ENCODE results near the gene CHRNA4. TPM values are rescaled to one million over a fixed set of nuclear protein-coding genes. Genes with fewer than 3 reads are reported as not detected.

CHRNA4 gene
- total RNA-seq, 4 donors from 2014 or later: 0.54 to 6.3 (median 1.9) TPM

- DNase-seq: no peak
- H3K27me3 ChIP-seq: no peaks in the 10 kb centered on the region
- no peaks in the 10 kb centered on the region for H3K9me3 ChIP-seq
- no peak overlapping the region for H3K4me3 ChIP-seq (replicated peaks in 1 of 3)
- no peaks in the 10 kb centered on the region for H3K36me3 ChIP-seq
- 39 to 49% methylated on average over 7 to 15 of the region's 18 CpGs for WGBS, 2 donors
- no peak for TF ChIP-seq POLR2A (IDR thresholded peaks at IDR 0.05)
- TF ChIP-seq CTCF (IDR thresholded peaks at IDR 0.05): no peak
- H3K4me1 ChIP-seq: no peaks in the 10 kb centered on the region
- H3K27ac ChIP-seq: no peak overlapping the region
- intact Hi-C loops (cut with DNase I): no loop called here
These were observed 64.4 kb downstream of the CHRNA4 start for GRCh38 chr20:63296531-63297299.

DNA sequence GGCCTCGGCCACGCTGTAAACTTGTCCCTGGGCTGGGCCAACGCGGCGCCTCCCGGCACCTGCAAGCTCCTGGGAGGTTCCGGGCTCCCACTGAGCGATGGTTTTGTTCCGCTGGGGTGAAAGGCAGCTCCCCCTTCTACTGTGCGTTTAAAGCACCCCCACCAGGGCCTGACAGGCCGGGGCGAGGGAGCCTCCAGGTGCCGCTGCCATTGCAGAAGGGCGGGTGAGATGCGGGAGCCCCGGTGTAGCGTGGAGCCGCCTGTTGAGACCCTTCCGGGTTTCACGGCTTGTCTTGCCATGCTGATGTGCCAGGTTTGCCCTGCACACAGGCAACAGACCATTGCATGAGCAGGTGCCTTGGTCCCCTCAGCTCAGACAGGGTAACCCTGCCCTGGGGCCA is 65.3 kb downstream of the CHRNA4 start:
- no peak for DNase-seq
- WGBS, 2 donors: 16% methylated on average over 12 of the region's 20 CpGs; no CpG with 5 or more reads in 1 of the 2 donors
- intact Hi-C loops (cut with DNase I): no loop called here
- Histone ChIP-seq H3K4me3 (replicated peaks in 1 of 3) (no peak overlapping the region), H3K4me1 (no peaks in the 10 kb centered on the region), H3K9me3 (no peaks in the 10 kb centered on the region), H3K36me3 (no peaks in the 10 kb centered on the region), H3K27me3 (no peaks in the 10 kb centered on the region), H3K27ac (no peak overlapping the region)
- no peak for TF ChIP-seq POLR2A (IDR thresholded peaks at IDR 0.05)
- no peak for TF ChIP-seq CTCF (IDR thresholded peaks at IDR 0.05)

DNA sequence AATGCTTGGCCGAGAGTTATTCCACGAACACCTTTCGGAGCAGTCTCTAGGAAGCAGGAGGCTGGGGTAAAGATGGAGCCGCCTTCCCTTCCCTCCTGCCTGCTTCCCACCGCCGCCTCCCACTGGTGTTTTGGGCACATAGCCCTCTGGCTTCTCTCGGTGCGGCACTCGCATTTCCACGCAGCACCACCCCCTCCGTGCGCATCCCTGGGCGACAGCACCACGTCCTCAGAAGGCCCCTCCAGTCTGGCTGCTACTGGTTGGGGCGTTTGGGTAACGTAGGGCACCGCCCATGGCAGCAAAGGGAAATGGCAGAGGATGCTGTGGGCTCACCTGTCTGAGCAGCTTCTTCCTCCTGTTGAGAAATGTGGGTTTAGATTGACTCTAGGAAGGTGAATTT is 65.7 kb downstream of the CHRNA4 start:
- intact Hi-C loops (cut with DNase I): no loop called here
- WGBS, 2 donors: 30 to 38% methylated on average over 15 to 17 of the region's 17 CpGs

DNA sequence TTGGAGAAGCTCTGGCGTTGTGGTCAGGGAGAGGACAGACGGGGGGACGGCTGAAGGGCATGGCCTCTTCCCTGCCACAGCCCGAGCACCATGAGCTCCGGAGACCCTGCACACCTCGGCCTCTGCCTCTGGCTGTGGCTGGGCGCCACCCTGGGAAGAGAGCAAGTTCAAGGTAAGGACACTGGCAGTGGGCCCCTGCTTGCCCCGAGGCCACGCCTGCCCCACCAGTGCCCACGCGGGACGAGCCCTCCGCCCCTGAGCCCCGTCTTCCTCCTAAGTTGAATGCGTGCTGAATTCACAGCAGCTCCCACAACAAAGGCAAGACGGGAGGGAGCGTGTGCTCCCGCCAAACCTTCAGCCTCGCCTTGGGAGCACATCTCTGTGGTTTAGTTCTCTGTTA is 66.1 kb downstream of the CHRNA4 start:
- H3K27ac ChIP-seq: no peak overlapping the region
- H3K4me1 ChIP-seq: no peaks in the 10 kb centered on the region
- H3K4me3 ChIP-seq (replicated peaks in 1 of 3): no peak overlapping the region
- 52 to 53% methylated on average over 17 to 19 of the region's 19 CpGs for WGBS, 2 donors
- intact Hi-C loops (cut with DNase I): no loop called here
- no peaks in the 10 kb centered on the region for H3K36me3 ChIP-seq
- no peaks in the 10 kb centered on the region for H3K9me3 ChIP-seq
- no peaks in the 10 kb centered on the region for H3K27me3 ChIP-seq
- no peak for DNase-seq
- no peak for TF ChIP-seq CTCF (IDR thresholded peaks at IDR 0.05)
- TF ChIP-seq POLR2A (IDR thresholded peaks at IDR 0.05): no peak

More for the DNA sequence above, 65.7 kb downstream of the CHRNA4 start:
- TF ChIP-seq CTCF (IDR thresholded peaks at IDR 0.05) (no peak), POLR2A (IDR thresholded peaks at IDR 0.05) (no peak)
- no peak overlapping the region for H3K27ac ChIP-seq
- H3K4me3 ChIP-seq (replicated peaks in 1 of 3): no peak overlapping the region
- H3K27me3 ChIP-seq: no peaks in the 10 kb centered on the region
- DNase-seq: no peak
- H3K4me1 ChIP-seq: no peaks in the 10 kb centered on the region
- no peaks in the 10 kb centered on the region for H3K9me3 ChIP-seq
- no peaks in the 10 kb centered on the region for H3K36me3 ChIP-seq

- DNase-seq: no peak
- Histone ChIP-seq H3K4me1 (no peaks in the 10 kb centered on the region), H3K4me3 (replicated peaks in 1 of 3) (no peak overlapping the region), H3K9me3 (no peaks in the 10 kb centered on the region), H3K27me3 (no peaks in the 10 kb centered on the region), H3K27ac (no peak overlapping the region), H3K36me3 (no peaks in the 10 kb centered on the region)
- 84 to 90% methylated on average over 5 to 12 of the region's 12 CpGs for WGBS, 2 donors
- TF ChIP-seq POLR2A (IDR thresholded peaks at IDR 0.05): no peak
- no peak for TF ChIP-seq CTCF (IDR thresholded peaks at IDR 0.05)
- intact Hi-C loops (cut with DNase I): no loop called here
These were observed 66.6 kb downstream of the CHRNA4 start for GRCh38 chr20:63294536-63294900.
